Mesothelial cell of epicardium (in vitro differentiated cells): ENCODE measurements around the gene C19orf47. TPM values are rescaled to one million over a fixed set of nuclear protein-coding genes. Genes with fewer than 3 reads are reported as not detected.

Experiments
- DNase-seq, 2 experiments: peaks; one replicate each; pipeline ENCODE4 v3.0.0; 2021; ENCODE audit warnings: low spot score in 2 of 2; ENCODE audit not compliant: unreplicated experiment in 2 of 2
- H3K27ac Mint-ChIP-seq: 2 replicates; pipeline ENCODE4 v1.8.0; 2021; ENCODE audit warnings: mixed read lengths
- H3K27me3 Mint-ChIP-seq: 2 replicates; pipeline ENCODE4 v1.8.0; 2021; ENCODE audit warnings: low read depth, mixed read lengths
- H3K36me3 Mint-ChIP-seq: 2 replicates; pipeline ENCODE4 v1.8.0; 2021; ENCODE audit warnings: mixed read lengths
- H3K4me1 Mint-ChIP-seq: 2 replicates; pipeline ENCODE4 v1.8.0; 2021; ENCODE audit warnings: mixed read lengths
- H3K4me3 Mint-ChIP-seq: 2 replicates; pipeline ENCODE4 v1.8.0; 2021; ENCODE audit warnings: mild to moderate bottlenecking, moderate library complexity, mixed read lengths
- H3K9me3 Mint-ChIP-seq: 2 replicates; pipeline ENCODE4 v1.8.0; 2021; ENCODE audit warnings: mixed read lengths
- CTCF ChIP-seq: fragments of 200-600 bp; sonication (generic); IDR thresholded peaks from one replicate; pipeline ENCODE4 v1.5.0; 2021; ENCODE audit warnings: antibody characterized with exemption; ENCODE audit not compliant: unreplicated experiment
- microRNA-seq: library from miRNA; unstranded; fragments of <30 nt; microRNA quantifications from one replicate; pipeline ENCODE4 v1.2.0, GENCODE V29; 2021; ENCODE audit warnings: inconsistent platforms, mixed read lengths
- total RNA-seq: library from RNA; stranded (reverse); gene quantifications from 3 replicates; pipeline ENCODE4 v1.2.1, GENCODE V29; 2021

The C19orf47 gene
- total RNA-seq, 1 donor from 2014 or later, result 17.8 TPM

DNA sequence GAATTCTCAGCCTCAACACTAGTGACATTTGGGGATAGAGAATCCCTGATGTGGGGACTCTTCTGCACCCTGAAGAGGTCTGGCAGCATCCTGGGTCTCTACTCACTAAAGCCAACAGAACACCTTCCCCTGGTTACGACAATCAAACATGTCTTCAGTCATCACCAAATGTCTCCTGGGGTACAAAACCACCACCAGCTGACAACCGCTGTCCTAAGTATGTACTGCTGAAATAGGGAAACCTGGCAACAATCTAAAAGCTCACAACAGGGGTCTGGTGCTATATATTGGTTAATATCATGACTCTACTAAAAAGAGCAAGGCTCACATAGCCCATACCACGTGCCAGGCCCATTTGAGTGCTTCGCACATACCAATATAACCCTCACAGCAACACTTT lies 76.5 kb downstream of the C19orf47 start:
- no peak overlapping the region for H3K27ac Mint-ChIP-seq
- no peaks in the 10 kb centered on the region for H3K27me3 Mint-ChIP-seq
- peaks cover 9% of the 10 kb centered on the region for H3K36me3 Mint-ChIP-seq
- no peak for DNase-seq
- no peaks in the 10 kb centered on the region for H3K9me3 Mint-ChIP-seq
- TF ChIP-seq CTCF, result no peak
- no peak overlapping the region for H3K4me3 Mint-ChIP-seq
- H3K4me1 Mint-ChIP-seq, result peaks cover 3% of the 10 kb centered on the region

- no peak overlapping the region for H3K27ac Mint-ChIP-seq
- no peaks in the 10 kb centered on the region for H3K9me3 Mint-ChIP-seq
- H3K27me3 Mint-ChIP-seq, result no peaks in the 10 kb centered on the region
- peaks cover 9% of the 10 kb centered on the region for H3K36me3 Mint-ChIP-seq
- no peak overlapping the region for H3K4me3 Mint-ChIP-seq
- H3K4me1 Mint-ChIP-seq, result peaks cover 3% of the 10 kb centered on the region
- no peak for DNase-seq
- TF ChIP-seq CTCF, result no peak
Measured at GRCh38 chr19:40270362-40271089, 77.7 kb downstream of the C19orf47 start.

Small RNA genes lying within 50 kb of the gene (microRNA-seq; reads per million reads assigned to microRNA genes)
- gene MIR641 (27.0 reads per million, percentile 49 among the genes with 10 or more reads in this experiment), gene MIR6796 (not detected)

Other genes starting within 250 kb of the C19orf47 start
- 30.7 to 32.7 TPM (median 31.4 TPM) in 3 replicates for gene MAP3K10, start 157.0 kb downstream of the C19orf47 start, total RNA-seq
- not detected in 3 replicates for gene TTC9B, start 130.0 kb downstream of the C19orf47 start, total RNA-seq
- 0.98 to 1.8 TPM (median 1.0 TPM) in 3 replicates for gene CCNP, start 121.7 kb downstream of the C19orf47 start, total RNA-seq
- gene AKT2, start 63.1 kb downstream of the C19orf47 start, total RNA-seq, result 192 to 200 TPM (median 194 TPM) in 3 replicates
- gene PLD3, start 298 bp upstream of the C19orf47 start, total RNA-seq, result 369 to 379 TPM (median 376 TPM) in 3 replicates
- 0.20 to 0.32 TPM (median 0.31 TPM) in 3 replicates for gene HIPK4, start 41.8 kb upstream of the C19orf47 start, total RNA-seq
- 4.7 to 5.2 TPM (median 5.2 TPM) in 3 replicates for gene PRX, start 65.0 kb upstream of the C19orf47 start, total RNA-seq
- gene SERTAD1, start 77.6 kb upstream of the C19orf47 start, total RNA-seq, result 10.7 to 11.0 TPM (median 10.8 TPM) in 3 replicates
- gene SERTAD3, start 95.9 kb upstream of the C19orf47 start, total RNA-seq, result 70.0 to 75.5 TPM (median 70.5 TPM) in 3 replicates
- gene BLVRB, start 117.3 kb upstream of the C19orf47 start, total RNA-seq, result 38.5 to 42.7 TPM (median 42.2 TPM) in 3 replicates
- gene SPTBN4, start 118.6 kb upstream of the C19orf47 start, total RNA-seq, result 1.5 to 3.4 TPM (median 1.7 TPM) in 3 replicates
- gene SHKBP1, start 228.5 kb upstream of the C19orf47 start, total RNA-seq, result 60.9 to 65.3 TPM (median 61.6 TPM) in 3 replicates